ENCODE data around the gene MEI1. TPM values are rescaled to one million over a fixed set of nuclear protein-coding genes. Genes with fewer than 3 reads are reported as not detected.

Gene MEI1
- polyA plus RNA-seq, 1 donor (not counting 4 experiments of a cell fraction or from before 2014, with no cell fraction given), result 0.10 TPM

DNA sequence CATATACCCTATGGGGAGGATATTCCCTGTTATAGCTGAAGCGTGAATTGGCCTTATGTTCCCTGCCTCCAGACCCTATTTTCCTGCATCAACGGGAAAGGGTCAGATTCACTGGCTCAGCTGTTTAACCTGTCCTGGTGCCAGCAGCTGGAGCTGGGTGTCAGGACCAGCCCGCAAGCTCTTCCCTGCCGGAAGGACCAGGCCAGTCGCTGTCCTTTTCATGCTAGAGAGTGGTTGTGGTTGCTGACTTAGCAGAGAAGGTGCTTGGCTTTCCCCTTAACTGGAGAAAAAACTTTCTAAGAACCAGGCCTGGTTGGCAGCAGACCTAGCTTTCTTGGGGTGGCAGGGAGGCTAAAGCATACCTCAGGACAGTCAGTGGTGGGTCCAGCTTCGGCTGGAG lies 128.4 kb downstream of the MEI1 start:
- Histone ChIP-seq H3K9me1 (ENCODE audit: control insufficient read depth, extremely low read depth, insufficient read depth, low read length) (no peaks in the 10 kb centered on the region), H3K36me3 (ENCODE audit: control insufficient read depth in 2 of 2, extremely low read depth in 1 of 2, insufficient read depth in 2 of 2, low read length in 2 of 2) (peaks cover 0 to 2% of the 10 kb centered on the region in 2 experiments), H2AFZ (ENCODE audit: control insufficient read depth, low read length) (no peak overlapping the region), H3K79me2 (ENCODE audit: control insufficient read depth, insufficient read depth, low read length) (no peaks in the 10 kb centered on the region), H3K27ac (ENCODE audit: control insufficient read depth, insufficient read depth, low read length) (no peak overlapping the region), H3K9ac (ENCODE audit: control insufficient read depth, extremely low read depth, insufficient read depth, low read length) (no peak overlapping the region), H3K9me3 (ENCODE audit: control insufficient read depth, low read depth, low read length) (no peaks in the 10 kb centered on the region), H3K4me3 (ENCODE audit: control insufficient read depth in 2 of 3, extremely low read depth in 1 of 3, insufficient read depth in 2 of 3, low read depth in 1 of 3, low read length in 3 of 3) (no peak overlapping the region), H3K27me3 (ENCODE audit: control insufficient read depth, extremely low read depth, insufficient read depth, low read length) (no peaks in the 10 kb centered on the region), H4K20me1 (ENCODE audit: control insufficient read depth, extremely low read depth, insufficient read depth, low read length) (no peaks in the 10 kb centered on the region), H3K4me2 (ENCODE audit: control insufficient read depth, extremely low read depth, insufficient read depth, low read depth, low read length) (no peak overlapping the region), H3K4me1 (ENCODE audit: control insufficient read depth, extremely low read depth, insufficient read depth, low read length) (peaks cover 13% of the 10 kb centered on the region)
- DNase-seq (ENCODE audit: low read depth, low spot score) (no peak), FAIRE-seq (no peak)
- dilution Hi-C loops (cut with MboI; ENCODE audit: extremely low pct_ligation_motif_present, low sequenced_read_pairs), result no loop called here
- TF ChIP-seq CTCF (optimal IDR thresholded peaks at IDR 0.05 in 1 of 3, IDR thresholded peaks at IDR 0.05 in 1 of 3, conservative IDR thresholded peaks at IDR 0.05 in 1 of 3; ENCODE audit: extremely low read depth in 1 of 3, insufficient read depth in 2 of 3, low read length in 3 of 3), result no peak
- no peak for TF ChIP-seq EZH2 (IDR thresholded peaks at IDR 0.05; ENCODE audit: low read length)

GRCh38 chr22:41828516-41828915 lies 129.2 kb downstream of the MEI1 start:
- peaks cover 5% of the 10 kb centered on the region for H3K79me2 ChIP-seq (ENCODE audit: control insufficient read depth, insufficient read depth, low read length)
- FAIRE-seq (no peak), DNase-seq (ENCODE audit: low read depth, low spot score) (no peak)
- no peak overlapping the region for H3K4me2 ChIP-seq (ENCODE audit: control insufficient read depth, extremely low read depth, insufficient read depth, low read depth, low read length)
- H3K4me1 ChIP-seq (ENCODE audit: control insufficient read depth, extremely low read depth, insufficient read depth, low read length), result peaks cover 13% of the 10 kb centered on the region
- H3K27me3 ChIP-seq (ENCODE audit: control insufficient read depth, extremely low read depth, insufficient read depth, low read length), result no peaks in the 10 kb centered on the region
- no peak overlapping the region for H3K4me3 ChIP-seq (ENCODE audit: control insufficient read depth in 2 of 3, extremely low read depth in 1 of 3, insufficient read depth in 2 of 3, low read depth in 1 of 3, low read length in 3 of 3)
- H3K9ac ChIP-seq (ENCODE audit: control insufficient read depth, extremely low read depth, insufficient read depth, low read length), result no peak overlapping the region
- H4K20me1 ChIP-seq (ENCODE audit: control insufficient read depth, extremely low read depth, insufficient read depth, low read length), result no peaks in the 10 kb centered on the region
- H3K36me3 ChIP-seq (ENCODE audit: control insufficient read depth in 2 of 2, extremely low read depth in 1 of 2, insufficient read depth in 2 of 2, low read length in 2 of 2), result peaks cover 0 to 2% of the 10 kb centered on the region in 2 experiments
- H3K9me1 ChIP-seq (ENCODE audit: control insufficient read depth, extremely low read depth, insufficient read depth, low read length), result no peaks in the 10 kb centered on the region
- dilution Hi-C loops (cut with MboI; ENCODE audit: extremely low pct_ligation_motif_present, low sequenced_read_pairs), result no loop called here
- no peaks in the 10 kb centered on the region for H3K9me3 ChIP-seq (ENCODE audit: control insufficient read depth, low read depth, low read length)
- no peak overlapping the region for H2AFZ ChIP-seq (ENCODE audit: control insufficient read depth, low read length)
- TF ChIP-seq EZH2 (IDR thresholded peaks at IDR 0.05; ENCODE audit: low read length) (no peak), CTCF (optimal IDR thresholded peaks at IDR 0.05 in 1 of 3, IDR thresholded peaks at IDR 0.05 in 1 of 3, conservative IDR thresholded peaks at IDR 0.05 in 1 of 3; ENCODE audit: extremely low read depth in 1 of 3, insufficient read depth in 2 of 3, low read length in 3 of 3) (no peak)
- no peak overlapping the region for H3K27ac ChIP-seq (ENCODE audit: control insufficient read depth, insufficient read depth, low read length)
